ENCODE measurements around the gene FAM193A. TPM values are rescaled to one million over a fixed set of nuclear protein-coding genes. Genes with fewer than 3 reads are reported as not detected.
"Not testable (repeated sequence)": the region's sequence is repeated elsewhere in the genome, so short reads cannot be mapped to it uniquely, and the experiment has no call there.

FAM193A gene
- total RNA-seq, 1 donor from 2014 or later: 26.1 TPM

DNA sequence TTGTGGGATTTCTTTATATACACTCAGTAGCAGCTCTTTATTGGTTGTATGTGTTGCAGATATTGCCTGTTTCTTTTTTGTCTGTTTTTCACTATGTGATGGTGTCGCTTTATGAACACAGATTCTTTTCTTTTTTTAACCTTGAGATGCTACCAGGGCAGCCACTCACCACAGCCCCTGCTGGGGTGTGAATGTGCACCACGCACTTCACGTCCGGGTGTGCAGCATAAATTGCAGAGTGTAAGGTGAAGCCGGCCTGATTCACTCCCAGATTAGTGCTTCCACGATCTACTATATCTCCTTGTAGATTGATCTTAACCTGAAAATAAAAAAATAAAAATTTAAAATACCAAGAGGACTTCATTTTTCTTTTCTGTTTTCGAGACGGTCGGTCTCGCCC, 71.4 kb downstream of the FAM193A start:
- DNase-seq (ENCODE audit: extremely low read depth, low read depth, low spot score): no peak

- no peak for DNase-seq (ENCODE audit: extremely low read depth, low read depth, low spot score)
These were observed 71.8 kb downstream of the FAM193A start for GRCh38 chr4:2608291-2608690.

GRCh38 chr4:2615821-2616220, 79.4 kb downstream of the FAM193A start:
- no peak for DNase-seq (ENCODE audit: extremely low read depth, low read depth, low spot score)

DNA sequence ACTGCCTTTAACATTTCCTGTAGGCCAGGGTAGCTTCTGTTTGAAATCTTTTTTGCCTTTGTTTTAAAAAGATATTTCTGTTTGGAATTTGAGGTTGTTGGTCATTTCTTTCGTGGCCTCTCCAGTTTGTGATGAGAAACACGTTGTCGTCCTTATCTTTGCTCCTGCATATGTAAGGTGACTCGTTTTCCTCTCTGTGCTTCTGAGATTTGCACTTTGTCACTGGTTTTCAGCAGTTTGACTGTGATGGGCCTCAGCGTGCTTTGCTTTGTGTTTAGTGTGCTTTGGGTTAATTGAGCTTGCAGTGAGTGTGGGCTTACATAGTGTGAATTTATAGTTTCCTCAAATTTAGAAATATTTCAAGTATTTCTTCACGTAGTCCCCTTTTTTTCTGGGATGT, 81.5 kb downstream of the FAM193A start:
- DNase-seq (ENCODE audit: extremely low read depth, low read depth, low spot score): no peak

GRCh38 chr4:2618729-2619128, 82.3 kb downstream of the FAM193A start:
- DNase-seq (ENCODE audit: extremely low read depth, low read depth, low spot score): not testable (repeated sequence)

GRCh38 chr4:2619459-2619858, 83.0 kb downstream of the FAM193A start:
- no peak for DNase-seq (ENCODE audit: extremely low read depth, low read depth, low spot score)

- no peak for DNase-seq (ENCODE audit: extremely low read depth, low read depth, low spot score)
These were observed 85.0 kb downstream of the FAM193A start for GRCh38 chr4:2621419-2621818.

GRCh38 chr4:2623442-2623841, 87.0 kb downstream of the FAM193A start:
- DNase-seq (ENCODE audit: extremely low read depth, low read depth, low spot score): no peak

GRCh38 chr4:2624782-2625530, 88.5 kb downstream of the FAM193A start:
- no peak for DNase-seq (ENCODE audit: extremely low read depth, low read depth, low spot score)

- DNase-seq (ENCODE audit: extremely low read depth, low read depth, low spot score): no peak
These were observed 89.8 kb downstream of the FAM193A start for GRCh38 chr4:2626231-2626630.

- no peak for DNase-seq (ENCODE audit: extremely low read depth, low read depth, low spot score)
These were observed 94.3 kb downstream of the FAM193A start for GRCh38 chr4:2630556-2631273.

DNA sequence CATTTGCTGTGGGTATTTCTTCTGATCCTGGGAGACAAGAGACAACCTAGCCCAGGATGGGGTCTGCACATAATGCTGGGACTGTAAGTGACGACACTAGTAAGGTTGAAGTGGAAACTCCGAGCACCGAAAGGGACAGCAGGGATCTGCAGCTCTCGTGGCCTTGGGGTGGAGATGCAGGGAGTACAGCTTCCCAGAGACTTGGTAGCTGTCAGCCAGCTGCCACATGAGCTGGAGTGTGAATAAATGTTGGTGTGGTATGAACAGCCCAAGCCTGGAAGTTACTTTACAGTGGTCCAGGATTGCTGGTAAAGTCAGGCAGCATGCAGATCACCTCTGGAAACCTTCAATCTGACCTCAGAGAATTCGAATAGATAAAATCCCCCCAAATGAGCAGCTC, 97.6 kb downstream of the FAM193A start:
- DNase-seq (ENCODE audit: extremely low read depth, low read depth, low spot score): no peak

DNA sequence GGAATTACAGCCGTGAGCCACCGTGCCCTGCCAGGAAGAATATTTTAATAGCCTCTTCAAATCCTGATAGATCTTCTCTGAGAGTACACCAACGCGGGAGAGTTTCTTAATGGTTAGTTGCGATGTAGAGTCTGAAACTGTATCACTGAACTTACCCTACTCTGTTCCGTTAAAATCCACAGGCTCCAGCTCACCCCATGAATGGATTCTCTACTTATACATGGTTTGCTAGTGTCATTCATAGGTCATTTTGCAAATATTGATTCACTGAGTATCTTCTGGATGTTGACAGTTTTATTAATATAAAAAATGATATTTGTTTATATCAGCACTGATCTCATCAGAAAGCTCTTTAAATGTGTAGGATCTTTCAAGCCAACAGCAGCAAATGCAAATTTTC, 99.9 kb downstream of the FAM193A start:
- no peak for DNase-seq (ENCODE audit: extremely low read depth, low read depth, low spot score)

DNA sequence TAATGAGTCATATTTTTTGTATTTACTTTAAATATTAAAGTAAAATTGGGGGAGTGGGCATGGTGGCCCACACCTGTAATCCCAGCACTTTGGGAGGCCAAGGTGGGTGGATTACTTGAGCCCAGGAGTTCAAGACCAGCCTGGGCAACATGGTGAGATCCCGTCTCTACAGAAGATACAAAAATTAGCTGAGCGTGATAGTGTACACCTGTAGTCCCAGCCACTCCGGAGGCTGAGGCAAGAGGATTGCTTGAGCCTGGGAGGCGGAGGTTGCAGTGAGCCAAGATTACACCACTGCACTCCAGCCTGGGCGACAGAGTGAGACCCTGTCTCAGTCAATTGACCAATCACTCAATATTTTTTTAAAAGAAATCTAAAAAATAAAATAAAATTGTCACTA, 100.5 kb downstream of the FAM193A start:
- DNase-seq (ENCODE audit: extremely low read depth, low read depth, low spot score): not testable (repeated sequence)

GRCh38 chr4:2637956-2638552, 101.6 kb downstream of the FAM193A start:
- DNase-seq (ENCODE audit: extremely low read depth, low read depth, low spot score): no peak

DNA sequence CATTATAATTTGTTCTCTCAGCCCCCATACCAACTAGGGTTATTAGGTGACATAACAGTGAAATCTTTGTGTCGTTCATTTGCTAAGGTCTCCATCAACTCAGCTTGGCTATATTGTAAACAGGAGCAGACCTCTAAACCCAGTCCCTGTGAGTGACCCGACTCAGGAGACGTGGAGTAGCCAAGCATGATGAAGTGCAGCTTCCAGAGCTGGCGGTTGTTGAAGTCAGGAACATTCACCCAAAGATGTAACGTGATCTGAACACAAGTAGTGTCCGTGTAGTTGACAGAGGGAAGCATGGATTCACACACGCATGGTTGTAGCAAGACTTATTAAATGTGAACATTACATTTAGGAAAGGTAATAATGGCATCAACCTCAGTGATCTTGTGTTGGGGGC, 102.3 kb downstream of the FAM193A start:
- DNase-seq (ENCODE audit: extremely low read depth, low read depth, low spot score): no peak

GRCh38 chr4:2642968-2643367, 106.5 kb downstream of the FAM193A start:
- DNase-seq (ENCODE audit: extremely low read depth, low read depth, low spot score): no peak

DNA sequence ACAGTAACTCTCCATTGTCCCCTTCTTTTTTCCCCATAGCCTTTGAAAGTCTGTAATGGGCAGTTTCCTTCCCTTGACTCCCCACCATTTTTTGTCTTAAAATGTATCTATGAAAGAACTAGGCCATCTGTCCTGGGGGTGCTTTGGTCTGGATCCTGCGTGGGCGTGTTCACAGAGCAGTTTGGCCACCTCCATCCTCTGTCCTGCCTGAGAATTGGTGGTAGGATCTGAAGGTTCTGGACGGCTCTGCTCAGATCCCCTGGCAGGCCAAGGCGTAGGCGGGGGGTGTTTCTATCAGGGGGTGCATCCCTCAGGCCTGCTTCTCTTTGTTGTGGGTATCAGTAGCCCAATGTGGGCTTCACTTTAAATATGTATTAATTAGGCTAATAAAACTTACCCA, 107.1 kb downstream of the FAM193A start:
- DNase-seq (ENCODE audit: extremely low read depth, low read depth, low spot score): no peak

DNA sequence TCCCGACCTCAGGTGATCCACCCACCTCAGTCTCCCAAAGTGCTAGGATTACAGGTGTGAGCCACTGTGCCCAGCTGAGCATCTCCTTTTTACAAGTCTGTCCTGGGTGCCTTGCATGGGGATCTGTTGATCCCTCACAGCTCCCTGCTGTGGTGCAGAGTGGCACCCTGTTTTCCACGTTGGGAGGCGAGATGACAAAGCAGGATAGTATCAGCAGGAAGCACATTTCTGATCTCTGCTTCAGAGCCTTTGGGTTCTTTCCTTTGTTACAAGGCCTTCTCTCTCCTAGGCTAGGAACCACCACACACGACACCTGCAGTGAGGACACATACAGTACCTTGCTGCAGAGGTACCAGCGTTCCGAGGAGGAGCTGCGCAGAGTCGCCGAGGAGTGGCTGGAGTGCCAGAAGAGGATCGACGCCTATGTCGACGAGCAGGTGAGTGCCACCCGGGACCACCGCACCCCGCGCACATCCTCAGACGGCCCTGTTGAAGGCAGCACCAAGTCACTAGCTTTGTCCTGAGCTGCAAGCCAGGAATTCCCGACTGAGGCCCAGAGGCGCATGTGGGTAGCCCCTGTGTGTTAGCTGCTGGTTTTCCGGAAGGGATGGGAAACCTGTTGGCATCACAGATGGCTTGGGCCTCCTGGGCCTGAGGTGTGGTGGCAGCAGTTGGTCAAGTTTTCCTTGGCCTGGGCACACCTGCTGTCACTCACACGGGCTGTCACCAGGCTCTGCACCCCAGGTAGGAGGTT, 110.1 kb downstream of the FAM193A start:
- DNase-seq (ENCODE audit: extremely low read depth, low read depth, low spot score): no peak

GRCh38 chr4:2647403-2648158, 111.1 kb downstream of the FAM193A start:
- DNase-seq (ENCODE audit: extremely low read depth, low read depth, low spot score): no peak
